Heart left ventricle (tissue), 16 donors: ENCODE results near the gene BIRC7. TPM values are rescaled to one million over a fixed set of nuclear protein-coding genes. Genes with fewer than 3 reads are reported as not detected.

ENCODE experiments used
- ATAC-seq, 4 donors: fragments of 200-7000 bp; cut with Tn5 transposase; one replicate each; pipeline ENCODE4 v1.9.1; 2020 to 2022; ENCODE audit warnings: moderate library complexity in 4 of 4, mild to moderate bottlenecking in 3 of 4, moderate number of reproducible peaks in 1 of 4
- DNase-seq, 5 donors: peaks; one replicate each; pipeline ENCODE4 v3.0.0-alpha.2; 2020
- H3K27ac ChIP-seq, 12 donors: fragments of 200-600 bp; sonication (generic) in 4 of 12; one replicate each; pipeline versions ENCODE4 v1.5.0 to v1.8.0; 2016 to 2022; ENCODE audit warnings: mild to moderate bottlenecking in 2 of 12
- H3K27me3 ChIP-seq, 9 donors: fragments of 200-600 bp; sonication (generic) in 2 of 9; one replicate each; pipeline versions ENCODE4 v1.5.1 to v1.8.0; 2016 to 2022; ENCODE audit warnings: mild to moderate bottlenecking in 3 of 9
- H3K36me3 ChIP-seq, 9 donors: fragments of 200-600 bp; sonication (generic) in 2 of 9; one replicate each; pipeline versions ENCODE4 v1.5.0 to v1.8.0; 2018 to 2022; ENCODE audit warnings: mild to moderate bottlenecking in 2 of 9
- H3K4me1 ChIP-seq, 12 donors: fragments of 200-600 bp; sonication (generic) in 4 of 12; one replicate each; pipeline versions ENCODE4 v1.5.0 to v1.8.0; 2016 to 2022; ENCODE audit warnings: mild to moderate bottlenecking in 3 of 12
- H3K4me3 ChIP-seq, 12 donors: fragments of 200-600 bp; sonication (generic) in 4 of 12; one replicate each; pipeline versions ENCODE4 v1.5.0 to v1.8.0; 2017 to 2022; ENCODE audit warnings: mild to moderate bottlenecking in 9 of 12, moderate library complexity in 4 of 12
- H3K9me3 ChIP-seq, 12 donors: fragments of 200-600 bp; sonication (generic) in 4 of 12; one replicate each; pipeline versions ENCODE4 v1.5.0 to v1.8.0; 2016 to 2022; ENCODE audit warnings: mild to moderate bottlenecking in 1 of 12
- POLR2A ChIP-seq, 2 donors: fragments of 450-650 bp; IDR thresholded peaks; one replicate each; pipeline ENCODE4 v1.6.1; 2017; ENCODE audit warnings: antibody characterized with exemption in 2 of 2, mild to moderate bottlenecking in 2 of 2, moderate library complexity in 2 of 2
- WGBS, 4 donors: extraction: QIAGEN DNeasy Blood & Tissue Kit in 2 of 4; methylation state at CpG; one replicate each; pipeline versions ENCODE4 v1.1.5 to v1.1.7; 2013 to 2018; 5-methylcytosine and 5-hydroxymethylcytosine counted together
- intact Hi-C, 10 donors: fragments of 100-400 bp; cut with DNase I; formaldehyde crosslinking; loops; one replicate each; pipeline versions ENCODE4 v1.11.1 to v1.14.2; 2022
- polyA plus RNA-seq, 2 donors: library from polyadenylated mRNA; stranded (reverse); fragments of 200-250 nt; gene quantifications; one replicate each; pipeline ENCODE4 v1.2.3, GENCODE V29; 2013
- total RNA-seq, 9 donors: library from RNA; depleted of rRNA in 2 of 9; stranded (reverse); fragments of >200 nt in 2 of 9; fragmentation: NEBNext Ultra II Directional in 3 of 9; extraction: Animal tissue kit (Norgen Biotek cat#: 25700) in 3 of 9; gene quantifications; one replicate each; pipeline versions ENCODE4 v1.1.0 to v1.2.4, GENCODE V29; 2016 to 2023
- TF ChIP-seq, protein P1 (sequence below), 12 donors: fragments of 200-600 bp; sonication (generic) in 4 of 12; IDR thresholded peaks; one replicate each; pipeline versions ENCODE4 v1.5.0 to v1.8.0; 2018 to 2022; ENCODE audit warnings: antibody characterized with exemption in 12 of 12, mild to moderate bottlenecking in 5 of 12
- donor health status: ischemic (EF 13 %, LVEDD 7.1; RV severe dilation, severe dysfunction).
- donor health status: healthy with polysubstance abuse.
- donor health status: DM: no; HTN: yes; CAD: no.
- donor health status: DM: no; HTN: no; CAD: no.
- donor health status: ischemic (EF 25% LVEDD 6.9; RV normal size, moderate dysfunction).
- donor health status: ischemic (EF 25% LVEDD 5.7; RV mildly dilated, moderate dysfunction).
- donor health status: healthy.
- donor health status: DM: yes; HTN: yes; CAD: no.
- donor health status: ischemic (EF 35%, LVEDD 5.7; RV mildly dilated, moderate dysfunction).
- donor health status: nonischemic (EF 11% LVEDD 7.7; RV severe dilation, severe dysfunction).
- donor health status: DM: yes; HTN: yes; CAD: no.
- donor health status: PGD.
- donor health status: ischemic (EF 29% LVEDD 5.4; RV normal size, mild dysfunction).
- donor health status: nonischemic (EF 23%, LVEDD 6.1; RV moderate dilation, normal function).

Gene BIRC7
- total and polyA plus RNA-seq, 11 donors, result 0.20 to 5.6 (median 0.50) TPM; not detected in 5

DNA sequence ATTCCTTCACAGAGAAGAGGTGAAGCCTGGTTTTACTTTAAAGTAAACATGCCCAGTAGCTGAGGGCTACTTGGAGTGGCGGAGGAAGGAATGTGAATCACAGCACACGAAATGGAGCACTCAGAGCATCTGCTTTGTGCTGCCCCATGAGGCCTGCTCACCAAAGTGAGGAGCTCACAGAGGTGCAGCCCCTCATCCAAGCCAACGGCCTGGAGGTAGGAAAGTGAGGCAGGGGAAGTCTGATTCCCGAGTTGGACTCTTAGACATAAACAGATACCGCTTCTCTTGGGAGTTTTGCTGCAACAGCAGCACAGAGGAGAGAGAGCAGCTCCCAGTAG, 23.3 kb upstream of the BIRC7 start:
- H3K27me3 ChIP-seq, result no peaks in the 10 kb centered on the region
- ATAC-seq (no peak), DNase-seq (no peak)
- TF ChIP-seq, protein P1, sequence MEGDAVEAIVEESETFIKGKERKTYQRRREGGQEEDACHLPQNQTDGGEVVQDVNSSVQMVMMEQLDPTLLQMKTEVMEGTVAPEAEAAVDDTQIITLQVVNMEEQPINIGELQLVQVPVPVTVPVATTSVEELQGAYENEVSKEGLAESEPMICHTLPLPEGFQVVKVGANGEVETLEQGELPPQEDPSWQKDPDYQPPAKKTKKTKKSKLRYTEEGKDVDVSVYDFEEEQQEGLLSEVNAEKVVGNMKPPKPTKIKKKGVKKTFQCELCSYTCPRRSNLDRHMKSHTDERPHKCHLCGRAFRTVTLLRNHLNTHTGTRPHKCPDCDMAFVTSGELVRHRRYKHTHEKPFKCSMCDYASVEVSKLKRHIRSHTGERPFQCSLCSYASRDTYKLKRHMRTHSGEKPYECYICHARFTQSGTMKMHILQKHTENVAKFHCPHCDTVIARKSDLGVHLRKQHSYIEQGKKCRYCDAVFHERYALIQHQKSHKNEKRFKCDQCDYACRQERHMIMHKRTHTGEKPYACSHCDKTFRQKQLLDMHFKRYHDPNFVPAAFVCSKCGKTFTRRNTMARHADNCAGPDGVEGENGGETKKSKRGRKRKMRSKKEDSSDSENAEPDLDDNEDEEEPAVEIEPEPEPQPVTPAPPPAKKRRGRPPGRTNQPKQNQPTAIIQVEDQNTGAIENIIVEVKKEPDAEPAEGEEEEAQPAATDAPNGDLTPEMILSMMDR (IDR thresholded peaks at IDR 0.05), result no peak
- no peak for TF ChIP-seq POLR2A (IDR thresholded peaks at IDR 0.05)
- H3K4me1 ChIP-seq, result peaks cover 4 to 54% (median 36%) of the 10 kb centered on the region in 12 donors
- H3K9me3 ChIP-seq, result no peaks in the 10 kb centered on the region
- H3K36me3 ChIP-seq, result peaks cover 0 to 75% (median 67%) of the 10 kb centered on the region in 9 donors
- H3K4me3 ChIP-seq, result no peak overlapping the region
- intact Hi-C loops, result no loop called here
- 65 to 77% (median 71%) methylated on average over 5 of the region's 5 CpGs for WGBS, 4 donors
- no peak overlapping the region for H3K27ac ChIP-seq

- TF ChIP-seq, protein P1 (IDR thresholded peaks at IDR 0.05), result no peak
- TF ChIP-seq POLR2A (IDR thresholded peaks at IDR 0.05), result no peak
- intact Hi-C loops, result no loop called here
- H3K36me3 ChIP-seq, result peaks cover 0 to 70% (median 63%) of the 10 kb centered on the region in 9 donors
Measured at GRCh38 chr20:63212792-63213191, 22.9 kb upstream of the BIRC7 start.

GRCh38 chr20:63214514-63214913, 21.2 kb upstream of the BIRC7 start:
- DNase-seq (no peak), ATAC-seq (no peak)
- Histone ChIP-seq H3K4me1 (peaks cover 4 to 54% (median 36%) of the 10 kb centered on the region in 12 donors), H3K9me3 (no peaks in the 10 kb centered on the region), H3K27me3 (no peaks in the 10 kb centered on the region), H3K4me3 (peak overlapping the region in 8 of 12 donors; percentile 66 to 100 (median 97)), H3K36me3 (peaks cover 0 to 54% (median 46%) of the 10 kb centered on the region in 9 donors), H3K27ac (no peak overlapping the region)
- intact Hi-C loops, result no loop called here
- 53 to 71% (median 68%) methylated on average over 6 of the region's 6 CpGs for WGBS, 4 donors
- TF ChIP-seq, protein P1 (IDR thresholded peaks at IDR 0.05), result no peak
- TF ChIP-seq POLR2A (IDR thresholded peaks at IDR 0.05), result no peak

More at GRCh38 chr20:63212792-63213191, 22.9 kb upstream of the BIRC7 start:
- 87 to 93% (median 91%) methylated on average over 5 of the region's 5 CpGs for WGBS, 4 donors
- DNase-seq (no peak), ATAC-seq (no peak)
- Histone ChIP-seq H3K4me3 (no peak overlapping the region), H3K27me3 (no peaks in the 10 kb centered on the region), H3K4me1 (peaks cover 4 to 54% (median 36%) of the 10 kb centered on the region in 12 donors), H3K9me3 (no peaks in the 10 kb centered on the region), H3K27ac (no peak overlapping the region)

DNA sequence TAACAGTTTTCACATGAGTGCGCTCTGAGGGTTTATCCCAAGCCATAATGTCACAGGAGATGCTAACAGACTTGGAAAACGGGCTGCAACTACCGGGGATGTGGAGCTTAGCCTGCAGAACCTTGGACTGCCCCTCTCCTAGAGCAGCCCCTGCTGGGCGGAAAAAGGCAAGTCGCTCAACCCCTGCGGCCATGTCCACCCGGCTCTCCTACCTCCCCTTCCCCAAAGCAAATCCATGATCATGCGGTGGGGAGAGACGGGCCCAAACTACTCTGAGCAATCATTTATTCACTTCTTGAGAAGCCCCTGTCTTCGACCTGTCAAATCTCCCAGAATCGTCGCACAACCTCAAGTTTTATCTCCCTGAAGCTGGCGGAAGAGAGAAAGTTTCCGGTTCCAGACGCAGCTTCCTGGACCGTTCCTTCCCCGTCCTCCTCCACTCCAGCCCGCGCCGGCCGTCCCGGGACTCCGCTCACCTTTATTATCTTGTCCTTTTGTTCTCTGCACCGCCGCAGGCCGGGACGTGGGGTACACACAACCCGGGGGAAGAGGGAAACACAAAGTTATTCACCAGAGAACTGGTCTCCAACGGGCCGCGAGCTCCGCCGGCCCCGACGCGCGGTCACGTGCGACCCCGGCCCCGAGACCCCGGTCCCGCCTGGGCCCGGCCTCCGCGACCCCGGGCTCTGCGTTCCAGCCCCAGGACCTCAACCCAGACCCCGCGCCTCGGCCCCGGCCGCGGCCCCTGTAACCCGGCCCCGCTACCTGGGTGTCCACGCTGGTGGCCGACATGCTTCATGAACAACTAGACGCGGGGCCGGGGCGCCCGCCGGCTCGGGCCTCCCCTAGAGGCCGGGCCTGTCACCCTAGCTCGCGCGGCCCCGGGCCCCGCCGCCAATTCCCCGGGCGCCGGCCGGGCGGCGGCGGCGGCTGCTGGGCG, 20.3 kb upstream of the BIRC7 start:
- peaks cover 0 to under 1% (median 0%) of the 10 kb centered on the region in 9 donors for H3K27me3 ChIP-seq
- 2 to 3% (median 3%) methylated on average over 50 to 81 of the region's 81 CpGs for WGBS, 4 donors
- peak overlapping the region; percentile 66 to 100 (median 97) for H3K4me3 ChIP-seq
- ATAC-seq (no peak), DNase-seq (peak in 2 of 5 donors; percentile 35 to 49)
- H3K27ac ChIP-seq, result peak overlapping the region in 11 of 12 donors; percentile 70 to 89 (median 83)
- intact Hi-C loops, result loop anchor here in 2 of 10 donors (5.0 kb wide), 1 partner anchor 57 kb away; the partner anchor contains the start of gene ARFGAP1 (in 2 of the 2)
- no peaks in the 10 kb centered on the region for H3K9me3 ChIP-seq
- TF ChIP-seq, protein P1 (IDR thresholded peaks at IDR 0.05), result peak in 5 of 12 donors; percentile 8 to 22 (median 19)
- TF ChIP-seq POLR2A (IDR thresholded peaks at IDR 0.05), result no peak
- peaks cover 0 to 45% (median 37%) of the 10 kb centered on the region in 9 donors for H3K36me3 ChIP-seq
- peaks cover 4 to 54% (median 36%) of the 10 kb centered on the region in 12 donors for H3K4me1 ChIP-seq
